ENCODE data around the gene ATXN7L2. TPM values are rescaled to one million over a fixed set of nuclear protein-coding genes. Genes with fewer than 3 reads are reported as not detected.

Gene ATXN7L2
- total and polyA plus RNA-seq, 11 donors: 1.2 to 3.8 (median 2.1) TPM

DNA sequence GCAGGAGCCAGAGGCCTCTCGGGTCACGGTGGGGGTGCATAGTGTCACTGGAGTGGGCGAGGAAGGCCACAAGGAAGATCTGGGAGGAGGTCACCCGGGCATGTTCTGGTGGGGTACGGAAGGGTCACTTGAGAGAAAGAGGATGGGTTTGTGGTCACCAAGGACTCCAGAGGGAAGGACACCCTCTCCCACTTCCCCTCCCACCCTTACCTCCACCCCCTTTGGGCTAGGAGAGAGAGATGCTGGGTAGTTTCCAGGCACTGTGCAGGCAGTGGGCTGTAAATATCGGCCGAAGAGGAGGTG lies 25.1 kb downstream of the ATXN7L2 start:
- H3K36me3 ChIP-seq: peaks cover 0 to 6% (median 0%) of the 10 kb centered on the region in 9 donors
- ATAC-seq (peak in 3 of 4 donors; percentile 3 to 14 (median 12)), DNase-seq (no peak)
- H3K27ac ChIP-seq: peak overlapping the region in 8 of 12 donors; percentile 50 to 76 (median 58)
- WGBS, 4 donors: 57 to 69% (median 61%) methylated on average over 5 to 7 of the region's 7 CpGs
- no peaks in the 10 kb centered on the region for H3K27me3 ChIP-seq
- intact Hi-C loops (cut with DNase I): no loop called here
- peak overlapping the region; percentile 55 to 90 (median 70) for H3K4me3 ChIP-seq
- peaks cover 0 to 18% (median 7%) of the 10 kb centered on the region in 12 donors for H3K4me1 ChIP-seq
- TF ChIP-seq, protein P1, sequence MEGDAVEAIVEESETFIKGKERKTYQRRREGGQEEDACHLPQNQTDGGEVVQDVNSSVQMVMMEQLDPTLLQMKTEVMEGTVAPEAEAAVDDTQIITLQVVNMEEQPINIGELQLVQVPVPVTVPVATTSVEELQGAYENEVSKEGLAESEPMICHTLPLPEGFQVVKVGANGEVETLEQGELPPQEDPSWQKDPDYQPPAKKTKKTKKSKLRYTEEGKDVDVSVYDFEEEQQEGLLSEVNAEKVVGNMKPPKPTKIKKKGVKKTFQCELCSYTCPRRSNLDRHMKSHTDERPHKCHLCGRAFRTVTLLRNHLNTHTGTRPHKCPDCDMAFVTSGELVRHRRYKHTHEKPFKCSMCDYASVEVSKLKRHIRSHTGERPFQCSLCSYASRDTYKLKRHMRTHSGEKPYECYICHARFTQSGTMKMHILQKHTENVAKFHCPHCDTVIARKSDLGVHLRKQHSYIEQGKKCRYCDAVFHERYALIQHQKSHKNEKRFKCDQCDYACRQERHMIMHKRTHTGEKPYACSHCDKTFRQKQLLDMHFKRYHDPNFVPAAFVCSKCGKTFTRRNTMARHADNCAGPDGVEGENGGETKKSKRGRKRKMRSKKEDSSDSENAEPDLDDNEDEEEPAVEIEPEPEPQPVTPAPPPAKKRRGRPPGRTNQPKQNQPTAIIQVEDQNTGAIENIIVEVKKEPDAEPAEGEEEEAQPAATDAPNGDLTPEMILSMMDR (IDR thresholded peaks at IDR 0.05): no peak
- TF ChIP-seq POLR2A (IDR thresholded peaks at IDR 0.05): no peak
- no peaks in the 10 kb centered on the region for H3K9me3 ChIP-seq

DNA sequence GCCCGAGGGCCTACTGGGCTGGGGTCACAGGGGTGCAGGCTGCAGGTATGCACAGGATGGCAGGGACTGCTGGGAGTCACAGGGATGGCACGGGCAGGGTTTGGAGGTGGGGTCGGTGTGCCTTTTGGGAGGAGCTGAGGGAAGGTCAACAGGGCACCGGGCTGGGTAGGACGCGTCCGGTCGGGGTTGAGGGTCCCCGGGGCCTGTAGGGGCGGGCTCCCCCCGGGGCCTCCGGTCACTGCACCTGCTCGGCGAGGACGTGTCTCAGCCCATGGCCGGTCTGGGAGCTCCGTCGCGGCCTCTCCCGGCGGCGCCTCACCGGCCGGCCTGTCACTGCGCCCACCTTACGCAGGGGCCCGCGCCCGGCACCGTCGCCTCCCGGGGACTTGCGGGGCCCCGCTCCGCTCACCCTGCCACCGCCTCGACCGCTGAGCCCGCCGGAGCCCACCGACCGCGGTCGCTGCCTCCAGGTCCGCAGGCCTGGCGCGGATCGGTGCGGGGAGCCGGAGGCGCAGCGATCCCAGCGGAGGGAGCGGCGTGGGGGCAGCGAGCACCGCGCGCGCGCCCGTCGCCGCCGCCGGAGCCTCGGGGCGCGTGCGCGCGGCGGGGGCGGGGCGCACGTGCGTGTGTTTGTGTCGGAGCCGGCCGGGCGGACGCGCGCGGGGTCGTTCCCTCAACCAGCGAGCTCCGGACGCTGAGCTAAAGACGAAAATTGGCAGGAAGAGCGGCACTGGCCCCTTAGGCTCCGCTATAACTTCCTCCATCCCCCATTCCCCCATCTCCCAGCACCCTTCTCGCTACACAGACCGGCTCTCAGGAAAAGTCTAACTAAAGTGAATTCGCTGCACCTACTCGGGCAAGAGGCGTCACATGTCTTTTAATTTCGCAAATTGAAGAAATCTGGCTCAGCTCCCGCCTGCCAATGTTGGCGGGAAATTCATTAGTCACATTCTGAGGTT lies 25.8 kb downstream of the ATXN7L2 start, which contains the start of gene AMIGO1:
AMIGO1 (minus strand) TSS at position 552 of the 959 bp plus-strand sequence. CDS start 815 bp downstream, outside the sequence.
- DNase-seq (peak in 4 of 5 donors; percentile 59 to 77 (median 67)), ATAC-seq (peak; percentile 27 to 89 (median 80))
- peak within 1 kb of the TSS; percentile 55 to 90 (median 70) for H3K4me3 ChIP-seq
- H3K4me1 ChIP-seq: peaks cover 0 to 17% (median 7%) of the 10 kb centered on the region in 12 donors
- H3K27me3 ChIP-seq: no peaks in the 10 kb centered on the region
- H3K36me3 ChIP-seq: peaks cover 0 to 6% (median 0%) of the 10 kb centered on the region in 9 donors
- TF ChIP-seq POLR2A (IDR thresholded peaks at IDR 0.05): no peak
- TF ChIP-seq, protein P1 (IDR thresholded peaks at IDR 0.05): no peak
- WGBS, 4 donors: 0 to 4% (median 1%) methylated on average over 13 to 100 of the region's 100 CpGs
- peak within 1 kb of the TSS in 11 of 12 donors; percentile 40 to 76 (median 56) for H3K27ac ChIP-seq
- no peaks in the 10 kb centered on the region for H3K9me3 ChIP-seq
- intact Hi-C loops (cut with DNase I): no loop called here

DNA sequence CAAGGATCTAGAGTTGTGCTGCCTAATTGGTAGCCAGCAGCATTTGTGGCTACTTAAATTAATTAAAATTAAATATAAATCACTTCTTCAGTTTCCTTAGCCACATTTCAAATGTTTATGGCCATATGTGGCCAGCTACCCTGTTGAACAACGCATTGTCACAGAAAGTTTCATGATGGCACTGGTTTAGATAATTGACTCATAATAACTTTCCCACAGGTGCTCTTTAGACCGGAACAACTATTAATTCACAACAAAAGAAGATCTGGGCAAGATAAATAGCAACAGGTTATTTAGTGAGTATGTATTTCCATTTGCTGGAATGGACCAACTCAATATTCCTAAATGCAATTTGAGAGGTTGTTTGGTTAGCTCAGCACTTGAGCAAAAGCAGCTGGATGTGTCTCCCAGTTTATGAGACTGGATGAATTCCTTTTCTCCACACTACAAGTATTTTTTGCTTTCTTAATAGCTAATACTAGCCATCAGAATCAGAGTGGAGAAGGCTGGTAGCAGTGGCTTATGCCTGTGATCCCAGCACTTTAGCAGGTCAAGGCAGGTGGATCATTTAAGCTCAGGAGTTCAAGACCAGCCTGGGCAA lies 29.5 kb downstream of the ATXN7L2 start:
- DNase-seq: no peak

More for the DNA sequence above, 29.5 kb downstream of the ATXN7L2 start:
- H3K27me3 ChIP-seq: no peaks in the 10 kb centered on the region
- H3K4me1 ChIP-seq: peaks cover 0 to 17% (median 7%) of the 10 kb centered on the region in 12 donors
- ATAC-seq: no peak
- WGBS, 4 donors: 84 to 93% (median 90%) methylated on average over 2 of the region's 2 CpGs
- H3K36me3 ChIP-seq: no peaks in the 10 kb centered on the region
- H3K4me3 ChIP-seq: no peak overlapping the region
- no peak overlapping the region for H3K27ac ChIP-seq
- intact Hi-C loops (cut with DNase I): no loop called here
- H3K9me3 ChIP-seq: no peaks in the 10 kb centered on the region
- TF ChIP-seq, protein P1 (IDR thresholded peaks at IDR 0.05): no peak
- TF ChIP-seq POLR2A (IDR thresholded peaks at IDR 0.05): no peak

Measured in heart left ventricle (tissue), 16 donors.